Measurements from ENCODE around the gene GSTM2.

GSTM2 gene

GRCh38 chr1:109719337-109719837, 51.5 kb downstream of the GSTM2 start:
- DNase-seq = no peak

- DNase-seq = no peak
These were observed 53.2 kb downstream of the GSTM2 start for GRCh38 chr1:109721042-109721441.

- DNase-seq = no peak
These were observed 54.1 kb downstream of the GSTM2 start for GRCh38 chr1:109721971-109722370.

GRCh38 chr1:109722908-109723691, 55.2 kb downstream of the GSTM2 start:
- DNase-seq = no peak
